ENCODE results near the gene ARL2.

ARL2 gene

DNA sequence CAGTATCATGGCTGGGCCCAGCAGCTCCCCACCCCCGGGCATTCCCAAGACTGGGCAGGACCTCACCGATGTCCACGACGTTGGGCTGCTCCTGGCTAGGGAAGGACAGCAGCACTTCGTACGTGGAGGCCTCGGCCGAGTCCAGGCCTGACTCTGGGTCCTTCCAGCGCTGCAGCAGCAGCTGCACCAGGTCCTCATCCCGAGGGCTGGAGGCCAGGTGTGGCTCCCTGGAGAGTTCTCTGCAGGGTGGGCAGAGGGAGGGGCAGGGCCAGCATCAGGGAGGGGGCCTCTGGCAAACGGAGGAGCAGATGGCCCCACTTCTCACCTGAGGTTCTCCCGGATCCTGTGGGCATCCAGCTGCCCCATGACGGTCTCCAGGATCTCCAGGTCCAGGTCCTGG, 44.1 kb downstream of the ARL2 start:
- Mint-ChIP-seq H3K4me1 (peaks cover 13% of the 10 kb centered on the region), H3K36me3 (ENCODE audit: insufficient read depth) (no peaks in the 10 kb centered on the region), H3K4me3 (no peak overlapping the region), H3K27me3 (no peaks in the 10 kb centered on the region), H3K27ac (ENCODE audit: low read depth) (no peak overlapping the region), H3K9me3 (no peaks in the 10 kb centered on the region)
- ATAC-seq (replicated peaks; ENCODE audit: extremely low read depth, poor library complexity, severe bottlenecking) (no peak), DNase-seq (ENCODE audit: low spot score in 2 of 2) (no peak)

DNA sequence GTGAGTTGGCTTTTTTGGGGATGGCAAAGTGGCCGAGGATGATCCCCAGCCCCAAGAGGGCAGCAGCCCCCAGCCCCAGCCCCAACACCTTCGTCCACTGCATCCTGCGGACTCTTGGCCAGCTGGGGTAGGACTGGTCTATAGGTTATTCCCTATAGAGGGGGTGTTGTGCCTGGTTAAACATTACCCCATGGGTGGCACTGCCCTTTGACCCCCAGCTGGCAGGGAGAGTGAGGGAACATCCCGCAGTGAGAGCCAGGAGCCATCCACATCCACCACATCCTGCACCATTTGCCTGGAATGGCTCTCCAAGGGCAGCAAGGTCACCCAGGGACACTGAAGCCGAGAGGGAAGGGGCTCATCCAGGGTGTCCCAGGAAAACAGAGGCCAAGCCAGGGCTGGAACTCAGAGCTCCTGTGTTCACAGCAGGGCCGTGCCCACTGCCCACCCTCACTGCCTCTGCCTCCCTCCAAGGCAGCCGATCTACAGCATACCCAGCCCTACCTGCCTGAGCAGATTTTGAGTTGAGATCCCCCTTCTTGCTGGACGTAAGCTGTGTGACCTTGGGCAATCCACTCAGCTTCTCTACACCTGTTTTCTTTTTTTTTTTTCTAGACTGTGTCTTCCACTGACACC, 44.6 kb downstream of the ARL2 start, which contains the start of gene NAALADL1:
TSS of gene NAALADL1 (minus strand) at position 135 of the 636 bp plus-strand sequence. CDS start at position 103, 32 bp downstream.
- Mint-ChIP-seq H3K27ac (ENCODE audit: low read depth) (no peak within 1 kb of the TSS), H3K9me3 (no peaks in the 10 kb centered on the region), H3K36me3 (ENCODE audit: insufficient read depth) (no peaks in the 10 kb centered on the region), H3K4me1 (peaks cover 10% of the 10 kb centered on the region), H3K4me3 (no peak within 1 kb of the TSS), H3K27me3 (no peaks in the 10 kb centered on the region)
- no peak for ATAC-seq (replicated peaks; ENCODE audit: extremely low read depth, poor library complexity, severe bottlenecking)
- no peak for DNase-seq (ENCODE audit: low spot score in 2 of 2)

DNA sequence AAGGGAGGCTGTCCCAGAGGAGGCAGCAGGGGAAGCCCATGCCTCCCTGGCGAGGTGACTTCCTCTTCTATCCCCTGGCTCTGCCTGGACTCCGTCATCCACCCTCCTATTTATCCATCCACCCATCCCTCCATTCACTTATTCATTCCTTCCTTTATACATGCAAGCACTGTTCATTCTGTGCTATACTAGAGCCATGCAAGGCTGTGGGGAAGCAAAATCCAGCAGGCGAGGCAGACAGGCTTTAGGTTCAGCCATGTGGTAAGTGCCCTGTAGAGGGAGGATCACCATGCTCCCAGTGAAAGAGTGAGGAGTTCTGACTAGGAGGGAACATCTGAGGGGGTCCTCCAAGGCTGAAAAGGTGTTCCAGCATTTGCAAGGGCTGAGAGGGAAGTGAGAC, 45.6 kb downstream of the ARL2 start:
- H3K9me3 Mint-ChIP-seq: no peaks in the 10 kb centered on the region
- H3K4me3 Mint-ChIP-seq: no peak overlapping the region
- no peaks in the 10 kb centered on the region for H3K4me1 Mint-ChIP-seq
- H3K36me3 Mint-ChIP-seq (ENCODE audit: insufficient read depth): no peaks in the 10 kb centered on the region
- H3K27ac Mint-ChIP-seq (ENCODE audit: low read depth): no peak overlapping the region
- no peaks in the 10 kb centered on the region for H3K27me3 Mint-ChIP-seq
- no peak for DNase-seq (ENCODE audit: low spot score in 2 of 2)
- ATAC-seq (replicated peaks; ENCODE audit: extremely low read depth, poor library complexity, severe bottlenecking): no peak

DNA sequence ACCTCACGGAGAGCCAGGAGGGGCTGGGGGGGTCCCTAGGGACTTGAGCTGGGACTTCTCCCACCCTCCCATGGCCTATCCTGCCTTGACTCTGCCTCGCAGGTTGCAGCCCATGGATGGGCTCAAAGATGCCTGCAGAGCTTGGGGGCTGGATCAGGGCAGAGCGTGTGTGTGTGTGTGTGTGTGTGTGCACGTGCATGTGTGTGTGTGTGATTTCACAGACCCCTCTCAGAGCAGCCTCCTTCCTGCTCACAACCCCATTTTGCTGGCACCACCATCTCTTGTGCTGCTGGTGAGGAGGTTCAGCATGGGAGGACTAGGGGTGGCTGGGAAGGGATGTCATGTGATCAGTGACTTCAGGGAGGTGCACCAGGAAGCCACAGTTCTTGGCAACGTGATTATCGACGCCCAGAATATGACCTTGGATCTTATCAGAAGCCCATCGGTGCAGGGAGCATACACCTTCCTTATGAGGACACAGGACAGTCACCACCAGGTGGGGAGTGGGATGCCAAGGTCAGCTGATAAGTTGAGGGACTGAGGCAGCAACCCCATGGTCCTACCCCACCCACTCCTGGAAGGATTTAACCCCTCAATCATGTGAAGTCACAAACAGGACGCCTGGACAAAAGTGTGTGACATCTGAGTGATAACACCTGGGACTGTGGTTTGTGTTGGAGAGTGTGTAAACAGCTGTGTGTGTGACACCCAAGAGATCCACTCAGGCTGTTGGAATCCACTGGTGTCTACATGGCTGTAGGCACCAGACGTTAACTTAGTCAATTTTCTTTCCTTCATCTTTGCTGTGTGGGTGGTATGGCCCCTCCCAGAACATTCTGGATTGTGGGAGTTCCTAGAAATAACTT, 46.2 kb downstream of the ARL2 start:
- ATAC-seq (replicated peaks; ENCODE audit: extremely low read depth, poor library complexity, severe bottlenecking) (no peak), DNase-seq (ENCODE audit: low spot score in 2 of 2) (no peak)
- H3K27ac Mint-ChIP-seq (ENCODE audit: low read depth): no peak overlapping the region
- H3K4me3 Mint-ChIP-seq: no peak overlapping the region
- no peaks in the 10 kb centered on the region for H3K4me1 Mint-ChIP-seq
- H3K36me3 Mint-ChIP-seq (ENCODE audit: insufficient read depth): no peaks in the 10 kb centered on the region
- no peaks in the 10 kb centered on the region for H3K27me3 Mint-ChIP-seq
- no peaks in the 10 kb centered on the region for H3K9me3 Mint-ChIP-seq

DNA sequence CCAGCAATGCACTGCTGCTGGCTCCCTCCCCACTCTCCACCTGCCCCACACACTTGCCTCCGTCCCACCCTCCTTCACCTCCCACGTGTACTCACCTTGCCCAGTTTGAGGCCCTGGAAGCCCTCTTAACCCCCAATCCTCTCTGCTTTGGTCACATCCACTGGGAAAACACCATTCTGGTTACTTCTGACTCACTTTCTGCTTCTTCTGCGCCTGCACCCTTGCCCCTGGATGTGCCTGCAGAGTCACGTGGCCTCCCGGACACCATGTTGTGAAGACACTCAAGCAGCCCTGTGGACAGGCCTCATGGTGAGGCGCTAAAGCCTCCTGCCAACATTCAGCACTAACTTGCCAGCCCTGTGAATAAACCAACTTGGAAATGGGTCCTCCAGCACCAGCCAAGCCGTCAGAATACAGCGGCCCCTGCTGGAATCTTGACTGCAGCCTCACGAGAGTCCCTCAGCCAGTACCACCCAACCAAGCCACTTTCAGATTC, 47.0 kb downstream of the ARL2 start:
- H3K36me3 Mint-ChIP-seq (ENCODE audit: insufficient read depth): no peaks in the 10 kb centered on the region
- H3K9me3 Mint-ChIP-seq: no peaks in the 10 kb centered on the region
- DNase-seq (ENCODE audit: low spot score in 2 of 2) (no peak), ATAC-seq (replicated peaks; ENCODE audit: extremely low read depth, poor library complexity, severe bottlenecking) (no peak)
- no peaks in the 10 kb centered on the region for H3K4me1 Mint-ChIP-seq
- H3K27me3 Mint-ChIP-seq: no peaks in the 10 kb centered on the region
- no peak overlapping the region for H3K27ac Mint-ChIP-seq (ENCODE audit: low read depth)
- no peak overlapping the region for H3K4me3 Mint-ChIP-seq

DNA sequence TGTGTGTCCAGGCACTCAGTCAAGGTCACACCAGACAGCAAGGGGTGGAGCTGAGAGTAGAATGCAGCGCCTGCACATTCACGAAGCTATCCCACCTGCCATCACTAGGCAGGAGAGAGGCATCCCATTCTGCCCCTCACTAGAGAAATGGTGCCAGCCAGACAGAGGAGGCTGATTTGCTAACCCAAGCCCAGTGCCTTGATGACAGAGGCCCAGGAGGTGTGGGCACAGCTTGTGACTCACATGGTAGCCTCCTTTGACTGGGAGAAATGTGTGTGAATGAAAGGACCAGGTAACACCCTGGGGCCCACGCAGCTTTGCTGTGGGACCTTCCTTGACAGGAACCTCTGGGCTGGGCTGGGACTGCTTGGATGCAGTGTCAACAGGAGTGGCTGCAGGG, 49.6 kb downstream of the ARL2 start:
- Mint-ChIP-seq H3K27ac (ENCODE audit: low read depth) (no peak overlapping the region), H3K9me3 (no peaks in the 10 kb centered on the region), H3K36me3 (ENCODE audit: insufficient read depth) (no peaks in the 10 kb centered on the region), H3K27me3 (no peaks in the 10 kb centered on the region), H3K4me1 (no peaks in the 10 kb centered on the region), H3K4me3 (no peak overlapping the region)
- ATAC-seq (replicated peaks; ENCODE audit: extremely low read depth, poor library complexity, severe bottlenecking) (no peak), DNase-seq (ENCODE audit: low spot score in 2 of 2) (no peak)

DNA sequence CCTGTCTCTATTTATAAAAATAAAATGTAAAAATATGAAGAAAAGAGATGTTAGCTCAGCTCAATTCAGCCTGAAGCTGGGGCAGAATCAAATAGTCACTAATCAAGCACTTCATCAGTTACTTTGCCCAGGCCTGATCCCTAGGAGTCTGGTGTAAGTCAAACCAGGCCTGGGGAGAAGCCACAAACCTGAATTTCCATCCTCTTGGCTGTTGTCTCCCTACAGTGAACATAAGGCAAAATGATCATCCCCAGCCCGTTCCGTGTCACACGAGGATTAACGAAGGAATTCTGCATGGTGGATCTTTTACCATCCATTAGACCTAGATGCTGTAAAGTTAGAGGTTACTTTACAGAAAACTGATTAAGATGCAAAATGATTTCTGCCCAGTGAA, 50.9 kb downstream of the ARL2 start:
- ATAC-seq (replicated peaks; ENCODE audit: extremely low read depth, poor library complexity, severe bottlenecking): no peak
- no peak for DNase-seq (ENCODE audit: low spot score in 2 of 2)
- no peaks in the 10 kb centered on the region for H3K36me3 Mint-ChIP-seq (ENCODE audit: insufficient read depth)
- no peak overlapping the region for H3K4me3 Mint-ChIP-seq
- H3K27ac Mint-ChIP-seq (ENCODE audit: low read depth): no peak overlapping the region
- H3K9me3 Mint-ChIP-seq: no peaks in the 10 kb centered on the region
- H3K4me1 Mint-ChIP-seq: no peaks in the 10 kb centered on the region
- H3K27me3 Mint-ChIP-seq: no peaks in the 10 kb centered on the region

DNA sequence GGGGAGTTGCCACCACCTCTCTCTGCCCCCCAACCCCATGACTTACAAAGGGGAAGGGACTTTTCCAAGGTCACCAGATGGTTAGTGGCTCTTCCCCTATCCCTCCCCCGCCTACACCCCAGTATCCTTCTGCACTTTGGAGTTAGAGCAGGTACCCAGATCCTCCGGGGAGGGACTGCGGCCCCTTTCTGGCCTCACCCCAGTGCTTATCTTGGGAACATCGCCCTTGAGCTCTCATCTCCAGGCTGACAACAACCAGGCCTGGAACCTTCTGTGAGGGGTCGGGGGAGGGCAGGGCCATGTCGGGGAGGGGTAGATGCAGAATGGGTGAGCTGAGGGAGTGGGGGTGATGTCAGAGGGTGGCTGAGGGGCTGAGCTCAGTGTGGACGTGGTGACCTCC, 51.9 kb downstream of the ARL2 start:
- Mint-ChIP-seq H3K27me3 (no peaks in the 10 kb centered on the region), H3K9me3 (no peaks in the 10 kb centered on the region), H3K4me1 (no peaks in the 10 kb centered on the region), H3K36me3 (ENCODE audit: insufficient read depth) (no peaks in the 10 kb centered on the region), H3K27ac (ENCODE audit: low read depth) (no peak overlapping the region), H3K4me3 (no peak overlapping the region)
- no peak for DNase-seq (ENCODE audit: low spot score in 2 of 2)
- no peak for ATAC-seq (replicated peaks; ENCODE audit: extremely low read depth, poor library complexity, severe bottlenecking)

DNA sequence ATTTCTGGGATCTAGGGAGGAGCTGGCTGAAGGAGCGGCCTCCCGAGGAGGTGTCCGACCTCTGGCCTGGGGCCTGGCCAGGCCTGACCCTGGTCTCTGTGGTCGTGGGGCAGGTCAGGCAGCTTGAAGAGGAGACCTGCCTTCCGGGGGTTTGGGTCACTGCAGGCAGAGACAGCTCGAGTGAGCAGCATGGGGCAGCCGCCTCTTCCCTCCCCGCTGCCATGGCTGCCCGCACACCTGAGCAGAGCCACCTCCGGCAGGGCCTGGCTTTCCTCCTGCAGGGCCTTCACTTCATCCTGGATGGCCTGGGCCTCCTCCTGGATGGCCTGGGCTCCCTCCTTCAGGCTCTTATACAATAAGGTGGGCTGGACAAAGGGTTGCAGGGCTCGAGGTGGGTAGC, 52.4 kb downstream of the ARL2 start:
- Mint-ChIP-seq H3K4me1 (no peaks in the 10 kb centered on the region), H3K27ac (ENCODE audit: low read depth) (no peak overlapping the region), H3K27me3 (no peaks in the 10 kb centered on the region), H3K4me3 (no peak overlapping the region), H3K36me3 (ENCODE audit: insufficient read depth) (no peaks in the 10 kb centered on the region), H3K9me3 (no peaks in the 10 kb centered on the region)
- ATAC-seq (replicated peaks; ENCODE audit: extremely low read depth, poor library complexity, severe bottlenecking) (no peak), DNase-seq (ENCODE audit: low spot score in 2 of 2) (no peak)

DNA sequence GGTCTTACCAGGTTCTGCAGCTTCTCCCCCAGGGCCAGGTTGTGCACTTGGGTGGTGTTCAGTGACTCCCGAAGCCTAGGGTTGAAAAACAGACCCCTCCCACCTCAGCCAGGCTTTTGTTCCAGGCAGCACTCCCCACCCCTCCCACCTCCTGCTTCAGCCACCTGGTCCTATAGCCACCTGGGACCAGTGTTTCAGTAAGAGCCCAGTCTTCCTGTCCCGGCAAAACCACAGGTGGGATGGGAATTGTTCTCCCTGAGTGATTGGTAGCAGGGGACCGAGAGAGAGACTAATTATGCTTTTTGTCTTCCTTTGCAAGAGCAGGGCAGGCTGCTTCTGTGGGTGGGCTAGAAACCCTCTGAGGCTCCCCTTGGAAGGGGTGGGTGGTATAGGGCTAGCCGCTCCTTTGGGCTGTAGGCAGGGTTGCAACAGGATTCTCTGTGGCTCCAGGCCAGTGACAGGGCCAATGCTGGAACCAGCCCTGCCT, 52.9 kb downstream of the ARL2 start:
- DNase-seq (ENCODE audit: low spot score in 2 of 2): no peak
- Mint-ChIP-seq H3K27me3 (no peaks in the 10 kb centered on the region), H3K4me3 (no peak overlapping the region), H3K9me3 (no peaks in the 10 kb centered on the region), H3K27ac (ENCODE audit: low read depth) (no peak overlapping the region), H3K36me3 (ENCODE audit: insufficient read depth) (no peaks in the 10 kb centered on the region), H3K4me1 (no peaks in the 10 kb centered on the region)
- no peak for ATAC-seq (replicated peaks; ENCODE audit: extremely low read depth, poor library complexity, severe bottlenecking)

DNA sequence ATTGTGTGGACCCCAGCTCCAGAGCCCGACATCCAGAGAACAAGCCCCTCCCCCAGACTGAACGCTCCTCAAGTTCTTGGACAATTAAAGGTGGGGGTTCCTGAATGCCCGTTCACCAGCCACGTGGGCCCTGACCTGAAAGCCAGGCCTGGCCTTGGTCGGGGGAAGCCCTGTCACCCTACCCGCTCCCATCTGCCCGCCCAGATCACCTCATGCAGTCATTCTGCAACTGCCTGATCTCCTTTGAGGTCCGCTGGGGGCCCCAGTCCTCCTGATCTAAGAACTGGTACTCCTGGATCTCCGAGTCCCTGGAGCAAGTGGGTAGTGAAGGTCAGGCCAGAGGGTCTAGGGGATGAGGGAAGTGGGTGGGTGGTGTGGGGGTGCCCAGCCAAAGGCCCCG, 53.5 kb downstream of the ARL2 start:
- ATAC-seq (replicated peaks; ENCODE audit: extremely low read depth, poor library complexity, severe bottlenecking) (no peak), DNase-seq (ENCODE audit: low spot score in 2 of 2) (no peak)
- Mint-ChIP-seq H3K36me3 (ENCODE audit: insufficient read depth) (no peaks in the 10 kb centered on the region), H3K4me3 (no peak overlapping the region), H3K4me1 (no peaks in the 10 kb centered on the region), H3K9me3 (no peaks in the 10 kb centered on the region), H3K27me3 (no peaks in the 10 kb centered on the region), H3K27ac (ENCODE audit: low read depth) (no peak overlapping the region)

DNA sequence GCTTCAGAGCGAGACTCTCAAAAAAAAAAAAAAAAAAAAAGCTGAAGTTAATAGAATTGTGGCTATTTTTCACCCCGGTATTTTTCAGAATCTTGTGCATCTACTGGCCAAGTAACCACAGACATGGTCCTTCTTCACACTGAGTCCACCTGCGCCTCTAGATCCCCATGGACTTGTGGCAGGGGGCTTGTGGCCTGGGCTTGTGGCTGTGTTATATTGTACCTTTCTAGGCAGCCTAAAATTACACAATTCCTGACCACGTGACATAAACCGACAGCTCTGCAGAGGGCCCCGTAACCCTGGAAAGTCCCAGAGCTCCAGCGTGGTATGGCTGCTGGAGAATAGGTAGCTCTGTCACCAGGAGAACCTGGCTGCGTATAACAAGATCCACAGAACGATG, 55.3 kb downstream of the ARL2 start:
- Mint-ChIP-seq H3K9me3 (no peaks in the 10 kb centered on the region), H3K4me1 (no peaks in the 10 kb centered on the region), H3K27ac (ENCODE audit: low read depth) (no peak overlapping the region), H3K27me3 (no peaks in the 10 kb centered on the region), H3K36me3 (ENCODE audit: insufficient read depth) (no peaks in the 10 kb centered on the region), H3K4me3 (no peak overlapping the region)
- no peak for DNase-seq (ENCODE audit: low spot score in 2 of 2)
- no peak for ATAC-seq (replicated peaks; ENCODE audit: extremely low read depth, poor library complexity, severe bottlenecking)

Data from central memory CD8-positive, alpha-beta T cell (primary cell).